Coronary artery (tissue), 2 donors: ENCODE results near the gene SLC38A8.
A peak's percentile ranks its signal among the peaks of the same experiment; 100 is the strongest.

Experiments
- DNase-seq: peaks from one replicate; pipeline ENCODE4 v3.0.0-alpha.2; 2017; ENCODE audit warnings: low spot score
- H3K27ac ChIP-seq, 2 donors: fragments of 200-600 bp; sonication (generic); one replicate each; pipeline ENCODE4 v1.5.1; 2016 to 2019
- H3K4me3 ChIP-seq: fragments of 200-600 bp; sonication (generic); 2 replicates; pipeline ENCODE4 v1.5.1; 2016; ENCODE audit warnings: mild to moderate bottlenecking, moderate library complexity
- TF ChIP-seq, protein P1 (sequence below): fragments of 200-600 bp; sonication (generic); IDR thresholded peaks from one replicate; pipeline ENCODE4 v1.5.1; 2019; ENCODE audit warnings: antibody characterized with exemption

SLC38A8 gene

DNA sequence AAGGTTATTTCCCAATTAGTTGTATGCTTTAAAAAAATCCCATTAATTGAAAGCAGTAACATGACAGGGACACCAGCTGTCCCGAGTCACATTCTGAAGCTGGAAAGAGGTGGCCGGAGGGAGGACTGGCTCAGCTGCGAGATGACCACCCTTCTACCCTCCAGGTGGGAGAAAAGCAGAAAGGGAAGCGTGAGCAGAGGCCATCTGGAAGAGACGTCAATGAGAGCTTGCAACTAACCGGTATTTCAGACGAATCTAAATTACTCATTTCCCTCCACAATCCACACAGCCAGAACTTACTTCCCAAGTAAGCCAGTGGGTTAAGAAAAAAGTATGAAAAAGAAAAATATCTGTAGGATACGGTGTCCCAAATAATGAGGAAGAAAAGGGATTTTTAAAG is 28.5 kb upstream of the SLC38A8 start:
- no peak for DNase-seq
- TF ChIP-seq, protein P1, sequence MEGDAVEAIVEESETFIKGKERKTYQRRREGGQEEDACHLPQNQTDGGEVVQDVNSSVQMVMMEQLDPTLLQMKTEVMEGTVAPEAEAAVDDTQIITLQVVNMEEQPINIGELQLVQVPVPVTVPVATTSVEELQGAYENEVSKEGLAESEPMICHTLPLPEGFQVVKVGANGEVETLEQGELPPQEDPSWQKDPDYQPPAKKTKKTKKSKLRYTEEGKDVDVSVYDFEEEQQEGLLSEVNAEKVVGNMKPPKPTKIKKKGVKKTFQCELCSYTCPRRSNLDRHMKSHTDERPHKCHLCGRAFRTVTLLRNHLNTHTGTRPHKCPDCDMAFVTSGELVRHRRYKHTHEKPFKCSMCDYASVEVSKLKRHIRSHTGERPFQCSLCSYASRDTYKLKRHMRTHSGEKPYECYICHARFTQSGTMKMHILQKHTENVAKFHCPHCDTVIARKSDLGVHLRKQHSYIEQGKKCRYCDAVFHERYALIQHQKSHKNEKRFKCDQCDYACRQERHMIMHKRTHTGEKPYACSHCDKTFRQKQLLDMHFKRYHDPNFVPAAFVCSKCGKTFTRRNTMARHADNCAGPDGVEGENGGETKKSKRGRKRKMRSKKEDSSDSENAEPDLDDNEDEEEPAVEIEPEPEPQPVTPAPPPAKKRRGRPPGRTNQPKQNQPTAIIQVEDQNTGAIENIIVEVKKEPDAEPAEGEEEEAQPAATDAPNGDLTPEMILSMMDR: no peak
- Histone ChIP-seq H3K27ac (no peak overlapping the region), H3K4me3 (no peak overlapping the region)

DNA sequence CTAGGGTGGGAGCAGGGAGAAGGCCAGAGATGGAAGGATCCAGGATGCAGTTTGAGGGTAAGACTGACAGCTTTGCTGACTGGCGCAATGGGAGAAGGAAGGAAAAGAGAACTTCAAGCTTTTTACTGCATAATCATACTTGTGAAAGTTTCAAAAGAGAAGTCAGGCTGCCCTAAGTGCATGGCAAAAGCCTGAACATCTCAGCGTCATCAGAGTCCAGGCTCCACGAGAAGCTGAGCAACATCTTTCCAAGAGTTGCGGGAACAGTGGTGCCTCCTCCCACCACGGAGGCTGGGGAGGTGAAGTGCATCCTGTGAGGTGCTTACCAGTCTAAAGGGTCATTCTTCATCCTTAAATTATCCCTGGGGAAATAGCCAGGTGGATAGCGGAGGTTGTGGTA is 26.9 kb upstream of the SLC38A8 start:
- Histone ChIP-seq H3K27ac (no peak overlapping the region), H3K4me3 (no peak overlapping the region)
- peak; percentile 46 for DNase-seq
- TF ChIP-seq, protein P1: no peak

DNA sequence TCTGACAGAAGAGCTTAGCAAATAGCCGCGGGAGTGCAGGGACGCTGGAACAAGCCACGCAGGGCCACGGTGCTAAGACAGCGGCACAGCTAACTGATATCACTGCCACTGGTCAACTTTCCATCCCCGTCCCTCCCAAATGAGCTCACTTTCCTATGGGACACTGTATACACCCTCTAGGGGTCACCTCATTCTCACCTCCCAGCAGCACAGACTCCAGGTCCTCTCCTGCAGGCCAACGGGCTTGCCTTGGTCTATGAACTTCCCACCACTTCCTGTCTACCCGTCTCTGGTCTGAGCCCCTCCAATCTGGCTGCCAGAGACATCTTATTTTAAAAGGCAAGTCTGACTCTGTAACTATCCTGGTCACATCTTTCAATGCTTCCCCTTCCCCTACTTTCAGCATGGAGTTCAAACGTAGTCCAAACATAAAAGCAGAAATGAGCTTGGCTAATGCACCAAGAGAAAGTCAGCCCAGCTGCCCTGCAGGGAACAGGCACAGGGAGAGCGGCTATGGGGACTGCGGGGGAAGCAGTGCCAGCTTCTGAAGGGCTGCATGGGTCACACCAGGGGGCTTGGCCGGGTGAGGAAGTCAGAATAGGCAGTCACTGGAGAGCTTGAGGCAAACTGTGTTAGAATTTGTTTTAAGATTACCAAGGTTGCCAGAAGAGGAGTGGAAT is 26.3 kb upstream of the SLC38A8 start:
- TF ChIP-seq, protein P1: no peak
- DNase-seq: peak; percentile 56
- Histone ChIP-seq H3K27ac (no peak overlapping the region), H3K4me3 (no peak overlapping the region)

DNA sequence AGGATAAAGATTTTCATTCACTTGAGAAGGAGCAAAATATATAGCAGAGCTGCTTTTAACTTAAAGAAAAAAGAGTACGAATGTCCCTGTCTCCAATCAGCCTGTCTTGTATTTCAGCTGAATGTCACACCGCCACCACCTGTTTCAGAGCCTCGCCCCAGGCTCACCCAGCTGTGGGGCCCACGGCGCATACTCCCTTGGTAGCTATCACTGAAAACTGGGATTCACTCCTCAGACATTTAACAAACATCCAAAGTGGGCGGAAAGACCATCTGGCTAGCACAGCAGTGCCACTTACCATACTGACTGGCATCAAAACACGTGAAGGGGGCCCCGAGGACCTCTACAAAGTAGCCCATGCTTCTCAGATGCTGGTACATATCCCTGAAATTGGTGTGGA is 25.4 kb upstream of the SLC38A8 start:
- TF ChIP-seq, protein P1: no peak
- peak; percentile 52 for DNase-seq
- Histone ChIP-seq H3K27ac (no peak overlapping the region), H3K4me3 (no peak overlapping the region)

DNA sequence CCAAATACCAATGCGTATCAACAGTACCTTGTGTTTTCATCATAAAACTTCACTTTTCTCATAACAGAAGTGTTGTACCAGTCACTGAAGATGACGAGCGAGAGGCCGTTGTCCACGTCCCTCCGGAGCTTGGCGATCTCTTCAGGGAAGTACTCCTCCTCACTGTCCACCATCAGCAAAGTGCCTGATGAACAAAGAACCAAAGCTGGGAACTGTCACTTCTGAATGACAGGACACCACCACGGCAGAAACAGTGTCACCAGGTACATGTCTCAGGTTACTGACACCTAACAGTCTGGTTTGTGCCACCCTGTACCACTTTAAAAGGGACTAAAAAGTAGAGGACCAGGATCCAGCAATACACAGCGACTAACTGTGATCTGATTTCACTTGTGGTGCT is 25.0 kb upstream of the SLC38A8 start:
- Histone ChIP-seq H3K27ac (no peak overlapping the region), H3K4me3 (no peak overlapping the region)
- peak; percentile 52 for DNase-seq
- TF ChIP-seq, protein P1: no peak

DNA sequence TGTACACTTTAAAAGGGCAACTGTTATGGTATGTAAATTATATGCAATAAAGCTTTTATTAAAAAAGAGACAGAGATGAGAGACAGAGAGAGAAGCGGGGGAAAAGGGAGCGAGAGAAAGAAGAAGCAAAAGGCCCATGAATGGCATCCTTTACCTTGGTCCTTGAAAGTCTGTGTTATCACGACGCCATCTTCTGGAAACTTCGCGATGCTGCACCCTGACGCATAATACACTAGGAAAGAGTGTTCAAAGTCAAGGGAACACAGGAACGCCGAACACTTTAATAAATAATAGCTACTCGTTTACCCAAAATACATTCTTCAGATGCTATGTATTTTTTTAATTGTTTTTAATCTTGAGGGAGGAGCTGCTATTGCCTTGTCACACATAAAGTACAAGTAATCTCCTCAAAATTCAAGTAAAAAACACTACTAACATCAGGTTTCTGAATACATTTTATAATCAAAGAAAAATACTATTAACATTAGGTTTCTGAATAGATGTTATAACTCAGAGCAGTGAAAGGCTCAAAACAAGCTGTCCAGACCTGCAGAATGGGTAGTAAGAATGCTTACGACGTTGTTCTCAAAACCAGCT is 23.0 kb upstream of the SLC38A8 start:
- Histone ChIP-seq H3K4me3 (no peak overlapping the region), H3K27ac (no peak overlapping the region)
- DNase-seq: no peak
- TF ChIP-seq, protein P1: no peak

DNA sequence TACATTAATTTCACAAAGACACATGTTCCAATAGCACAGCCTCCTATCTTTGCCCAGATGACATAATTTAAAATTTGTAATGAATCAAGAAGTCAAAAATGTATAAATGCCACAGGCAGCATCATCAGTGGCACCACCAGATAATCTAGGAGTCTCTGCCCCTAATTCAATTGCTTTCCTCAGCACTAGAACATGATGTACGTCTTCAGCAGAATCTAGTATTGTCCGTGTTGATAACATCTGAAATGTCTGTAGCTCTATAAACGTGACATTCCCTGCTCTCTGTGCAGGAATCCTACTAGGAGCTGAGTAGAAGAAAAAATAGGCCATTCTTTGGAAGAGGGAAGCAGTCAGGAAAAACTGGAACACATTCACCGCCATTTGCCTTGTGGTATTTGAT is 21.4 kb upstream of the SLC38A8 start:
- TF ChIP-seq, protein P1: no peak
- H3K4me3 ChIP-seq: no peak overlapping the region
- H3K27ac ChIP-seq: no peak overlapping the region
- DNase-seq: no peak
